GM12891 (cell line): ENCODE results near the gene FOXN3.

ENCODE experiments used
- PAX5 ChIP-seq: IDR thresholded peaks from 2 replicates; pipeline ENCODE4 v1.6.1; 2011; ENCODE audit warnings: low read length, moderate library complexity, mild to moderate bottlenecking; ENCODE audit not compliant: insufficient read depth, severe bottlenecking
- POLR2A ChIP-seq: IDR thresholded peaks from 2 replicates; pipeline ENCODE4 v1.6.1; 2011; ENCODE audit warnings: low read depth, low read length, control low read depth
- POLR2AphosphoS5 ChIP-seq: IDR thresholded peaks from 2 replicates; pipeline ENCODE4 v1.6.1; 2011; ENCODE audit warnings: low read depth, low read length, control low read depth
- POU2F2 ChIP-seq: IDR thresholded peaks from 2 replicates; pipeline ENCODE4 v1.6.1; 2011; ENCODE audit warnings: low read depth, mild to moderate bottlenecking, control low read depth, low read length, moderate library complexity

- TF ChIP-seq PAX5 (no peak), POLR2AphosphoS5 (no peak), POU2F2 (no peak), POLR2A (no peak)
Observed at GRCh38 chr14:89121968-89122620, 294.9 kb downstream of the FOXN3 start.
